Measurements from ENCODE around the gene MMP17.

GRCh38 chr12:131788070-131788469, 40.1 kb upstream of the MMP17 start:
- TF ChIP-seq CTCF (conservative IDR thresholded peaks at IDR 0.05; ENCODE audit: low read depth, low read length) (no peak), SMC3 (IDR thresholded peaks at IDR 0.05; ENCODE audit: low read depth, low read length) (no peak), RFX5 (IDR thresholded peaks at IDR 0.05; ENCODE audit: low read depth, low read length) (no peak), BHLHE40 (IDR thresholded peaks at IDR 0.05; ENCODE audit: low read depth, low read length) (no peak)
